Measurements from ENCODE around the gene DYSF.

Gene DYSF

DNA sequence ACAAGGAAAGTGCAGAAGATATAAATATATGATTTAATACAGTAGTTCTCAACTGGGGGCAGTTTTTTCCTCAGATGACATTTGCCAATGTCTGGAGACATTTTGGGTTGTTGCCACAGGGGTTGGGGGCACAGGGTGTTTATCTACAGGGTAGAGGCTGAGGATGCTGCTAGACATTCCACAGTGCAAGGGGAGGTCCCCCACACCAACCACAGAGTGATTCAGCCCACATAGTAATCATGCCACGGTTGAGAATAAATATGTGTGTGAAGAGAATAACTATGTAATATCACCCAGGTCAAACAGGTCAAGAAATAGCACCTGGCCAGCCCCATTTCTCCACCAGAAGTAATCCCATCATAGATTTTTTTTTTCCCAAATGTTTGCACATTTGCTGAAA lies 17.9 kb downstream of the DYSF start:
- Histone ChIP-seq H2AFZ (ENCODE audit: low read length) (no peak overlapping the region), H3K9me2 (replicated peaks; ENCODE audit: low read depth, low read length) (no peaks in the 10 kb centered on the region), H3K4me1 (ENCODE audit: insufficient read depth, low read length, poor library complexity, severe bottlenecking) (no peaks in the 10 kb centered on the region), H3K9ac (ENCODE audit: low read depth, low read length, poor library complexity, severe bottlenecking) (no peak overlapping the region), H3K27me3 (ENCODE audit: insufficient read depth, low read length, poor library complexity, severe bottlenecking) (no peaks in the 10 kb centered on the region), H3K79me2 (ENCODE audit: insufficient read depth, low read length) (no peaks in the 10 kb centered on the region), H3K4me2 (ENCODE audit: low read depth, low read length, poor library complexity, severe bottlenecking) (no peak overlapping the region), H4K20me1 (ENCODE audit: insufficient read depth, low read length, poor library complexity, severe bottlenecking) (no peaks in the 10 kb centered on the region), H3F3A (ENCODE audit: low read depth) (no peaks in the 10 kb centered on the region), H3K36me3 (ENCODE audit: insufficient read depth, low read length) (no peaks in the 10 kb centered on the region), H3K9me3 (ENCODE audit: insufficient read depth, low read depth, low read length) (no peaks in the 10 kb centered on the region), H3K4me3 (ENCODE audit: low read length, poor library complexity, severe bottlenecking) (no peak overlapping the region)
- TF ChIP-seq EZH2phosphoT487 (IDR thresholded peaks at IDR 0.05; ENCODE audit: borderline replicate concordance): no peak
- no peak for TF ChIP-seq CTCF (conservative IDR thresholded peaks at IDR 0.05; ENCODE audit: low read length)

DNA sequence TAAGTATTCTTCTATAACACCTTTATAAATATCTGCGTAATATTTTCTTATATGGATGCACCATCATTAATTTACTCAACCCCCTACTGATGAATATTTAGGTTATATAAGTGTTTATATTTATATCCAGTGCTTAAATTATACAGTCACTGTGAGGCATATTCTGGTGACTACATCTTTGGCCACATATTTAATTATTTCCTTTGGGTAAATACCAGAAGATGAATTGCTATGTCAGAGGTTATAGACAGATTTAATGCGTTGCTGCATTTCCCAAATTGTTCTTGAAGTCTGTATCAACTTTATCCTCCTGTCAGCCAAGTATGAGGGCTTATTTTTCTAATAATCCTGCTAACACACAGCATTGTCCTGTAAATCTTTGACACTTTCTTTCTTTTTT lies 18.7 kb downstream of the DYSF start:
- H3K9me2 ChIP-seq (replicated peaks; ENCODE audit: low read depth, low read length): no peaks in the 10 kb centered on the region
- no peaks in the 10 kb centered on the region for H4K20me1 ChIP-seq (ENCODE audit: insufficient read depth, low read length, poor library complexity, severe bottlenecking)
- H3K36me3 ChIP-seq (ENCODE audit: insufficient read depth, low read length): no peaks in the 10 kb centered on the region
- no peak overlapping the region for H3K4me3 ChIP-seq (ENCODE audit: low read length, poor library complexity, severe bottlenecking)
- H3F3A ChIP-seq (ENCODE audit: low read depth): no peaks in the 10 kb centered on the region
- H2AFZ ChIP-seq (ENCODE audit: low read length): no peak overlapping the region
- no peaks in the 10 kb centered on the region for H3K27me3 ChIP-seq (ENCODE audit: insufficient read depth, low read length, poor library complexity, severe bottlenecking)
- H3K4me1 ChIP-seq (ENCODE audit: insufficient read depth, low read length, poor library complexity, severe bottlenecking): no peaks in the 10 kb centered on the region
- TF ChIP-seq CTCF (conservative IDR thresholded peaks at IDR 0.05; ENCODE audit: low read length): no peak
- no peak for TF ChIP-seq EZH2phosphoT487 (IDR thresholded peaks at IDR 0.05; ENCODE audit: borderline replicate concordance)
- no peak overlapping the region for H3K4me2 ChIP-seq (ENCODE audit: low read depth, low read length, poor library complexity, severe bottlenecking)
- H3K9me3 ChIP-seq (ENCODE audit: insufficient read depth, low read depth, low read length): no peaks in the 10 kb centered on the region
- H3K79me2 ChIP-seq (ENCODE audit: insufficient read depth, low read length): no peaks in the 10 kb centered on the region
- no peak overlapping the region for H3K9ac ChIP-seq (ENCODE audit: low read depth, low read length, poor library complexity, severe bottlenecking)

- H3K9me2 ChIP-seq (replicated peaks; ENCODE audit: low read depth, low read length): no peaks in the 10 kb centered on the region
- H2AFZ ChIP-seq (ENCODE audit: low read length): no peak overlapping the region
- no peak overlapping the region for H3K4me2 ChIP-seq (ENCODE audit: low read depth, low read length, poor library complexity, severe bottlenecking)
- no peaks in the 10 kb centered on the region for H3K79me2 ChIP-seq (ENCODE audit: insufficient read depth, low read length)
- no peaks in the 10 kb centered on the region for H3K9me3 ChIP-seq (ENCODE audit: insufficient read depth, low read depth, low read length)
- H3K4me3 ChIP-seq (ENCODE audit: low read length, poor library complexity, severe bottlenecking): no peak overlapping the region
- no peaks in the 10 kb centered on the region for H4K20me1 ChIP-seq (ENCODE audit: insufficient read depth, low read length, poor library complexity, severe bottlenecking)
- no peak overlapping the region for H3K9ac ChIP-seq (ENCODE audit: low read depth, low read length, poor library complexity, severe bottlenecking)
- H3F3A ChIP-seq (ENCODE audit: low read depth): no peaks in the 10 kb centered on the region
- TF ChIP-seq CTCF (conservative IDR thresholded peaks at IDR 0.05; ENCODE audit: low read length): no peak
- no peak for TF ChIP-seq EZH2phosphoT487 (IDR thresholded peaks at IDR 0.05; ENCODE audit: borderline replicate concordance)
- no peaks in the 10 kb centered on the region for H3K27me3 ChIP-seq (ENCODE audit: insufficient read depth, low read length, poor library complexity, severe bottlenecking)
- H3K4me1 ChIP-seq (ENCODE audit: insufficient read depth, low read length, poor library complexity, severe bottlenecking): no peaks in the 10 kb centered on the region
- H3K36me3 ChIP-seq (ENCODE audit: insufficient read depth, low read length): no peaks in the 10 kb centered on the region
Measured at GRCh38 chr2:71473346-71474031, 20.1 kb downstream of the DYSF start.
